Panc1 (cell line): ENCODE data around the gene MRRF. TPM values are rescaled to one million over a fixed set of nuclear protein-coding genes. Genes with fewer than 3 reads are reported as not detected.

ENCODE experiments used
- ATAC-seq: fragments of 200-7000 bp; cut with Tn5 transposase; 2 replicates; pipeline ENCODE4 v1.9.1; 2020; ENCODE audit warnings: mild to moderate bottlenecking, moderate library complexity
- BruUV-seq: library from RNA; stranded (reverse); fragments of 400-500 nt; replicated peaks from 2 replicates; lab custom pipeline; 2021; lab: Mats Ljungman, UMichigan
- CTCF ChIA-PET: fragments of 300-600 bp; sonication (Branson Sonifier 250); formaldehyde crosslinking; loops from one replicate; lab custom pipeline; 2022; ENCODE audit warnings: antibody characterized with exemption; lab: Charles Lee
- POLR2A ChIA-PET: fragments of 300-600 bp; sonication (Branson Sonifier 250); formaldehyde crosslinking; loops from one replicate; lab custom pipeline; 2022; ENCODE audit warnings: antibody characterized with exemption; lab: Charles Lee
- DNase-seq: peaks from one replicate; pipeline ENCODE4 v3.0.0-alpha.2; 2010; ENCODE audit warnings: low read depth, low spot score
- H3K27ac ChIP-seq: 2 replicates; pipeline ENCODE4 v1.5.1; 2011; ENCODE audit warnings: mild to moderate bottlenecking, low read length, inconsistent platforms
- H3K27me3 ChIP-seq: fragments of 200-500 bp; sonication (Bioruptor generic); 2 replicates; pipeline ENCODE4 v1.6.0; 2014; ENCODE audit warnings: low read length, inconsistent platforms; ENCODE audit not compliant: control insufficient read depth, insufficient read depth
- H3K36me3 ChIP-seq: fragments of 200-500 bp; sonication (Bioruptor generic); 2 replicates; pipeline ENCODE4 v1.5.1; 2014; ENCODE audit warnings: inconsistent platforms, mild to moderate bottlenecking, low read length, moderate library complexity; ENCODE audit not compliant: control insufficient read depth, insufficient read depth
- H3K4me1 ChIP-seq: 2 replicates; pipeline ENCODE4 v1.5.1; 2011; ENCODE audit warnings: inconsistent platforms, mild to moderate bottlenecking, low read length, moderate library complexity; ENCODE audit not compliant: control insufficient read depth, insufficient read depth
- H3K4me3 ChIP-seq, 2 experiments: 2 replicates each; pipeline ENCODE4 v1.5.1; 2011 to 2012; ENCODE audit warnings: low read depth in 2 of 2, low read length in 2 of 2, mild to moderate bottlenecking in 2 of 2, inconsistent platforms in 1 of 2, moderate library complexity in 1 of 2
- H3K9me3 ChIP-seq: fragments of 200-500 bp; sonication (Bioruptor generic); 2 replicates; pipeline ENCODE4 v1.5.1; 2014; ENCODE audit warnings: low read depth, mild to moderate bottlenecking, inconsistent platforms, low read length, moderate library complexity; ENCODE audit not compliant: control insufficient read depth, insufficient read depth
- POLR2AphosphoS5 ChIP-seq: IDR thresholded peaks from 2 replicates; pipeline ENCODE4 v1.6.1; 2012; ENCODE audit warnings: mild to moderate bottlenecking, low read depth, low read length, moderate library complexity
- SIN3A ChIP-seq: IDR thresholded peaks from 2 replicates; pipeline ENCODE4 v1.6.1; 2012; ENCODE audit warnings: low read depth, mild to moderate bottlenecking, low read length, moderate library complexity, borderline replicate concordance; ENCODE audit not compliant: insufficient read depth
- TCF7L2 ChIP-seq: IDR thresholded peaks from 2 replicates; pipeline ENCODE4 v1.6.1; 2011; ENCODE audit warnings: mild to moderate bottlenecking, low read depth, low read length, inconsistent platforms
- in situ Hi-C: cut with HindIII; loops from 2 replicates; pipeline ENCODE4 v1.10.0; 2016; ENCODE audit warnings: low sequenced_read_pairs, low pct_unique_long_range_greater_than_20kb
- intact Hi-C: fragments of 100-400 bp; cut with micrococcal nuclease; formaldehyde crosslinking; loops from one replicate; pipeline ENCODE4 v1.10.0; 2022; ENCODE audit not compliant: unreplicated experiment
- total RNA-seq: library from RNA; stranded (reverse); gene quantifications from one replicate; pipeline ENCODE4 v1.2.1, GENCODE V29; 2021; ENCODE audit not compliant: unreplicated experiment
- TF ChIP-seq, protein P1 (sequence below), 2 experiments: IDR thresholded peaks; 2 replicates each; pipeline ENCODE4 v1.6.1; 2011 to 2012; ENCODE audit warnings: low read depth in 2 of 2, control low read depth in 1 of 2, low read length in 1 of 2, mild to moderate bottlenecking in 1 of 2, moderate library complexity in 1 of 2; ENCODE audit not compliant: insufficient read depth in 1 of 2
- TF ChIP-seq, protein P2 (sequence below): fragments of 450-650 bp; IDR thresholded peaks from 2 replicates; pipeline ENCODE4 v1.5.1; 2017; ENCODE audit warnings: mild to moderate bottlenecking

Gene MRRF
- total RNA-seq, 1 experiment from 2014 or later = 28.4 TPM

DNA sequence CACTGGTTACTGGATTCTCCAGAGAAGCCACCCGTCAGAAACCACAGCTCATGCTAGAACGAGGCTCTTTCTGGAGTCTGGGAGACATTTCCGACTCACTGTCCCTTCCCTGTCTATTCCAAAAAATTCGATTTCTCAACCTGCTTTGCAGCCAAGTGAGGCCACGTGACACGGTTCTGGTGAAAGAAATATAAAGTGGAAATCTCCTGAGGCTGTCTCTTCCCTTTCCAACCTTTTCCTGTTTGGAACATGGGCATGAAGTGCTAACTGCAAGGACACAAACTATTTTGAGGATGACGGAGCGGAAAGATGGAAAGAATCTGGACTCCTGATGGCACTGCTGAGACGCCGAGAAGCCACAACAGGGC, 100.1 kb downstream of the MRRF start:
- no peak overlapping the region for H3K4me3 ChIP-seq
- TF ChIP-seq TCF7L2 (no peak), POLR2AphosphoS5 (no peak)
- TF ChIP-seq, protein P1, sequence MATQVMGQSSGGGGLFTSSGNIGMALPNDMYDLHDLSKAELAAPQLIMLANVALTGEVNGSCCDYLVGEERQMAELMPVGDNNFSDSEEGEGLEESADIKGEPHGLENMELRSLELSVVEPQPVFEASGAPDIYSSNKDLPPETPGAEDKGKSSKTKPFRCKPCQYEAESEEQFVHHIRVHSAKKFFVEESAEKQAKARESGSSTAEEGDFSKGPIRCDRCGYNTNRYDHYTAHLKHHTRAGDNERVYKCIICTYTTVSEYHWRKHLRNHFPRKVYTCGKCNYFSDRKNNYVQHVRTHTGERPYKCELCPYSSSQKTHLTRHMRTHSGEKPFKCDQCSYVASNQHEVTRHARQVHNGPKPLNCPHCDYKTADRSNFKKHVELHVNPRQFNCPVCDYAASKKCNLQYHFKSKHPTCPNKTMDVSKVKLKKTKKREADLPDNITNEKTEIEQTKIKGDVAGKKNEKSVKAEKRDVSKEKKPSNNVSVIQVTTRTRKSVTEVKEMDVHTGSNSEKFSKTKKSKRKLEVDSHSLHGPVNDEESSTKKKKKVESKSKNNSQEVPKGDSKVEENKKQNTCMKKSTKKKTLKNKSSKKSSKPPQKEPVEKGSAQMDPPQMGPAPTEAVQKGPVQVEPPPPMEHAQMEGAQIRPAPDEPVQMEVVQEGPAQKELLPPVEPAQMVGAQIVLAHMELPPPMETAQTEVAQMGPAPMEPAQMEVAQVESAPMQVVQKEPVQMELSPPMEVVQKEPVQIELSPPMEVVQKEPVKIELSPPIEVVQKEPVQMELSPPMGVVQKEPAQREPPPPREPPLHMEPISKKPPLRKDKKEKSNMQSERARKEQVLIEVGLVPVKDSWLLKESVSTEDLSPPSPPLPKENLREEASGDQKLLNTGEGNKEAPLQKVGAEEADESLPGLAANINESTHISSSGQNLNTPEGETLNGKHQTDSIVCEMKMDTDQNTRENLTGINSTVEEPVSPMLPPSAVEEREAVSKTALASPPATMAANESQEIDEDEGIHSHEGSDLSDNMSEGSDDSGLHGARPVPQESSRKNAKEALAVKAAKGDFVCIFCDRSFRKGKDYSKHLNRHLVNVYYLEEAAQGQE (IDR thresholded peaks at IDR 0.05; ENCODE audit: insufficient read depth in 1 of 2, low read depth in 2 of 2, low read length in 1 of 2) = no peak
- TF ChIP-seq, protein P2, sequence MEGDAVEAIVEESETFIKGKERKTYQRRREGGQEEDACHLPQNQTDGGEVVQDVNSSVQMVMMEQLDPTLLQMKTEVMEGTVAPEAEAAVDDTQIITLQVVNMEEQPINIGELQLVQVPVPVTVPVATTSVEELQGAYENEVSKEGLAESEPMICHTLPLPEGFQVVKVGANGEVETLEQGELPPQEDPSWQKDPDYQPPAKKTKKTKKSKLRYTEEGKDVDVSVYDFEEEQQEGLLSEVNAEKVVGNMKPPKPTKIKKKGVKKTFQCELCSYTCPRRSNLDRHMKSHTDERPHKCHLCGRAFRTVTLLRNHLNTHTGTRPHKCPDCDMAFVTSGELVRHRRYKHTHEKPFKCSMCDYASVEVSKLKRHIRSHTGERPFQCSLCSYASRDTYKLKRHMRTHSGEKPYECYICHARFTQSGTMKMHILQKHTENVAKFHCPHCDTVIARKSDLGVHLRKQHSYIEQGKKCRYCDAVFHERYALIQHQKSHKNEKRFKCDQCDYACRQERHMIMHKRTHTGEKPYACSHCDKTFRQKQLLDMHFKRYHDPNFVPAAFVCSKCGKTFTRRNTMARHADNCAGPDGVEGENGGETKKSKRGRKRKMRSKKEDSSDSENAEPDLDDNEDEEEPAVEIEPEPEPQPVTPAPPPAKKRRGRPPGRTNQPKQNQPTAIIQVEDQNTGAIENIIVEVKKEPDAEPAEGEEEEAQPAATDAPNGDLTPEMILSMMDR = no peak
- in situ Hi-C loops = no loop called here
- POLR2A ChIA-PET = no interaction called here
- H3K27ac ChIP-seq = peak overlapping the region; percentile 75; the same call in 1 of the 2 replicates
- ATAC-seq (no peak), DNase-seq (no peak)
- CTCF ChIA-PET = no interaction called here
- no peaks in the 10 kb centered on the region for H3K27me3 ChIP-seq
- no TSS peak for BruUV-seq
- H3K36me3 ChIP-seq = no peaks in the 10 kb centered on the region
- no peaks in the 10 kb centered on the region; the same call in 1 of the 2 replicates for H3K4me1 ChIP-seq
- intact Hi-C loops = no loop called here
- H3K9me3 ChIP-seq = no peaks in the 10 kb centered on the region

DNA sequence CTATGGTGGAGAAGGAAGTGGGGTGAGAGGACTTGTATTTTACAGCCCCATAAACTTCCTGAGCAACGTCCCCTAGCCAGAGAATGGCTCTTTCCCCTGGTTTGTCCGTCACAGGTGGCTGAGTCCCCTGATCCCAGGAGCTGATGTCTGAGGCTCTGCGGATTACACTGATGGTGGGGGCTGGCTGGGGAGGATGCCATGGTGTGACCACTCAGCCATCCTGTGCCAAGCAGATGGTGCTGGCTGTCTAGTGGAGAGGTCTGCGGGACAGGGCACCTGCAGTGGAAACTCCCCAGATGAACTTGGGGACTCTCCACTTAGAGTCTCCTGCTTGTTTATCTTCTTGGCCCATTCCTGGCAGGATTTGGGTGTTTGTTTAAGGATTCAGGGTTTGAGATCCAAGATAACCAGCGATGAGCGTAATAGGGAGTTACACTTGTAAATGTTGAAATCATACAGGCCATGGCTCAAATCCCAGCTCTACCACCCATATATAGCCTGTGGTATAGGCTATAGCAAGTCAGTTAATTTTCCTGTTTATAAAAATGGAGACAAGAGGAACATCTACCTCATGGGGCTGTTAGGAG, 101.5 kb downstream of the MRRF start:
- ChIA-PET POLR2A (no interaction called here), CTCF (interaction anchor here (0.7 kb wide), 2 partner anchors 17 to 111 kb away, joined by 3 to 6 read pairs; no protein-coding TSS in a partner anchor)
- intact Hi-C loops = no loop called here
- peak; percentile 58; the same call in 1 of the 2 replicates for ATAC-seq
- no peaks in the 10 kb centered on the region for H3K9me3 ChIP-seq
- H3K27me3 ChIP-seq = no peaks in the 10 kb centered on the region
- H3K36me3 ChIP-seq = no peaks in the 10 kb centered on the region
- H3K27ac ChIP-seq = no peak overlapping the region
- H3K4me1 ChIP-seq = no peaks in the 10 kb centered on the region; the same call in 1 of the 2 replicates
- in situ Hi-C loops = no loop called here
- H3K4me3 ChIP-seq = no peak overlapping the region
- no peak for DNase-seq
- TF ChIP-seq SIN3A (no peak), TCF7L2 (0 out of 2 replicates have a peak, but pooled peaks have one; percentile 20)
- BruUV-seq = no TSS peak

DNA sequence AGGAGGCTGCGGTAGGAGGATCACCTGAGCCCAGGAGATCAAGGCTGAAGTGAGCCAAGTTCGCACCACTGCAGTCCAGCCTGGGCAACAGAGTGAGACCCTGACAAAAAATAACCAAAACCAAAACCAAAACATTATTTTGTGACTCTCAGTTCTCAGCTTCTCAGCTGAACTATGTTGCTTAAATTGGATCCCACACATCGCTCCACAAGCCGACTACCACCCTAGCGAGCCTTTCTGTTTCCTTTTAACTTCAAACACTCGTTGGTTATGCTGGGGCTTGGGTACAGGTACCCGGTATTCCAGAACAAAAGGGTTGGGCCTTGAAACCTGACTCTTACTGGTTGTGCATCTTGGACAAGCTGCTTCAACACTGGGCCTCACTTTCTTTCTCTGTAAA, 102.4 kb downstream of the MRRF start:
- H3K4me1 ChIP-seq = no peaks in the 10 kb centered on the region; the same call in 1 of the 2 replicates
- intact Hi-C loops = no loop called here
- no TSS peak for BruUV-seq
- no peaks in the 10 kb centered on the region for H3K9me3 ChIP-seq
- ATAC-seq (no peak), DNase-seq (no peak)
- ChIA-PET CTCF (no interaction called here), POLR2A (no interaction called here)
- in situ Hi-C loops = no loop called here
- H3K36me3 ChIP-seq = no peaks in the 10 kb centered on the region
- no peaks in the 10 kb centered on the region for H3K27me3 ChIP-seq
- H3K4me3 ChIP-seq = no peak overlapping the region
- H3K27ac ChIP-seq = peak overlapping the region; percentile 3; the same call in 1 of the 2 replicates
- no peak for TF ChIP-seq TCF7L2
- TF ChIP-seq, protein P1 (IDR thresholded peaks at IDR 0.05; ENCODE audit: insufficient read depth in 1 of 2, low read depth in 2 of 2, low read length in 1 of 2) = no peak
- TF ChIP-seq, protein P2 = no peak
- no peak for TF ChIP-seq POLR2AphosphoS5
